Sigmoid colon (tissue), 4 donors: ENCODE data around the gene HMOX1.

Source experiments
- CTCF ChIP-seq, 4 experiments: fragments of 450-650 bp in 3 of 4; fragments of 200-600 bp in 1 of 4; IDR thresholded peaks; one replicate each; pipeline ENCODE4 v1.5.1; 2016 to 2019; ENCODE audit warnings: antibody characterized with exemption in 4 of 4, mild to moderate bottlenecking in 3 of 4, moderate library complexity in 2 of 4
- EP300 ChIP-seq, 4 donors: sonication (generic); formaldehyde crosslinking; IDR thresholded peaks; one replicate each; pipeline ENCODE4 v1.6.1; 2017; ENCODE audit warnings: antibody characterized with exemption in 4 of 4

GRCh38 chr22:35386670-35387288, 5.9 kb downstream of the HMOX1 start:
- TF ChIP-seq EP300 (IDR thresholded peaks at IDR 0.05) = no peak
- TF ChIP-seq CTCF (IDR thresholded peaks at IDR 0.05) = no peak
